Activated T-helper 1 cell treated with anti-CD3 and anti-CD28 coated beads, Interleukin-2, amount 50 U/mL, for 16 hours (primary cell): Measurements from ENCODE around the gene PALM2AKAP2.
"Not testable (repeated sequence)": the region's sequence is repeated elsewhere in the genome, so short reads cannot be mapped to it uniquely, and the experiment has no call there.

ENCODE experiments used
- DNase-seq, 2 donors: peaks; one replicate each; pipeline ENCODE4 v3.0.0-alpha.2; 2020; ENCODE audit warnings: low read depth in 1 of 2, low spot score in 1 of 2

PALM2AKAP2 gene

GRCh38 chr9:109802491-109802890 is 22.5 kb downstream of the PALM2AKAP2 start:
- no peak for DNase-seq

- DNase-seq: no peak
These were observed 25.1 kb downstream of the PALM2AKAP2 start for GRCh38 chr9:109805050-109805449.

DNA sequence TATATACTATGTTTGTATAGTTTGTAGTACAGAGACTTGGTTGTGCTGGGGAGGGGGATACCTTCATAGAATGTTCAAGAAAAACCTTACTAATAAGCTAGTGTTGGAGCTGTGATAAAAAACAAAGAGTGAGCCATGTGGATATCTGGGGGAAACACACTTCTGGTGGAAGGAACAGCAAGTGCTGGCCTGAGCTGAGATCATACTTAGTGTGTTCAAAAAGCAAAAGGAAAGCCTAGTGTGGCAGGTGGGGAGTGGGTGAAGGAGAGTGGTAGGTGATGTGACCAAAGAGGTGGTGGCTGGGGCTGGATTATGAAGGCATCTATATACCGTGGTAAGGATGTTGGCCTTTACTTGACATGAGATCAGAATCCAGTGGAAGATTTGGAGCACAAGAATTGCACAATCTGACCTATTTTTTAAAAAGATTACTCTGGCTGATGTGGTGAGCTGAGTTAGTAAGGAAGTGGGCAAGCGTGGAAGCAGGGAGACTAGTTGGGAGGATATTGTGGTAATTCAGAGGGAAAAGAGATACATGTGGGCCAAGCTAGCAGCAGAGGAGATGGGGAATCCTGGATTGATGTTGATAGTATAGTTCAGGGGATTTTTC is 26.6 kb downstream of the PALM2AKAP2 start:
- no peak for DNase-seq

DNA sequence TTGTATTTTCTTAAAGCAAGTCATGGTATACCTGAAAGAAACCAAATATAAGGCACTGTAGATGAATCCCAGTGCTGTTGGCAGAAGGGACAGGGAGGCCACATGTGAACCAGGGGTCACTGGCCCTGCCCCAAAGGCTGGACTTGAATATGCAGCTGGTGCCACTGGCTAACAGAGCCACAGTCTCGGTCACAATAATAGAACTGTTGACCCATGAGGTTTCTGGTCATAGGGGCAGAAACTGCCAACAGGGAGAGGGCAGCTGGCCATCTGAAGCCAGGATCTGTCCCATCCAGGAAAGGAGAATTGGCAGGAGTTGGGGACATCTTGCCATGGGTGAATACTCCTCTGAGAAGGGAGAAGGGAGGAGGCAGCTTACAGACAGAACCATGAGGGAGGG is 31.9 kb downstream of the PALM2AKAP2 start:
- DNase-seq: no peak

- DNase-seq: no peak
These were observed 32.3 kb downstream of the PALM2AKAP2 start for GRCh38 chr9:109812331-109812730.

DNA sequence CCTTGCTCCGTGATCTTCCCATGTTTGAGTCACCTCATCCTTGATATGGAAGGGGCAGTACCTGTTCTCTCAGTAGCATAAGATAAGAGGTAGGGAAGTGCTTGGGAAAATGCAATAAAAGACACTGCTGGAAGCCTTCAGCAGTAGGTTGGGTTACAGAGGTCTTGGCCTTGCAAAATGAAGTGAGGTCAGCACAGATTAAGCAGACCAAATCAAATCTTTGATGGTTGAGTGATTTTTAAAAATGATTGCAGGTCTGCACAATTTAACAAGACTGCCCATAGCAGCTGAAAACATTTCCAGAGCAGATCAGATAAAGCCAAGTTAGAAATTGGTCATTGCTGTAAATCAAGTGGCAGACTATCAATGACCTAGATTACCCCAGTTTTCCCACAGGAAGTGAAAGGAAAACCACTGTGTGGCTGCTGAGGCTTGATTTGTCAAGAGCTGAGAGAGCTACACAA is 32.9 kb downstream of the PALM2AKAP2 start:
- DNase-seq: no peak

DNA sequence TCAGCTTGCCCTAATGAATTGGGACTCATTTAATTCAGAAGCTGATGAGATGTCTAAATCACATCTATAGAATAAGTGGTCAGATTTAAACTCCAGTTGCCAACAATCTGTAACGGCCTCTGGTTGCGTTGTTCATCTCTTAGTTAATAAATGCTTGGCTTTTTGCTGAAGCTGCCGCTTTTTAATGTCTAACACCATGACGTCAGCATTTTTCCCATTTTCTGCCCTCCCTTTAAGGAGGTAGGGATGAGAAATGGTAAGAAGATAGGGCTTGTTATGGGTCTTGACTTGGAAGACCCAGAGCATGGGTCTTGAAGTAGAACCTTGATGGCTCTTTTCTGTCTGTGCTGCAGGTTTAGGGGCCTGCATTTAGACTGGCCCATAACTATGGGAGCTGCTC is 33.3 kb downstream of the PALM2AKAP2 start:
- no peak for DNase-seq

GRCh38 chr9:109813829-109814228 is 33.8 kb downstream of the PALM2AKAP2 start:
- DNase-seq: no peak

DNA sequence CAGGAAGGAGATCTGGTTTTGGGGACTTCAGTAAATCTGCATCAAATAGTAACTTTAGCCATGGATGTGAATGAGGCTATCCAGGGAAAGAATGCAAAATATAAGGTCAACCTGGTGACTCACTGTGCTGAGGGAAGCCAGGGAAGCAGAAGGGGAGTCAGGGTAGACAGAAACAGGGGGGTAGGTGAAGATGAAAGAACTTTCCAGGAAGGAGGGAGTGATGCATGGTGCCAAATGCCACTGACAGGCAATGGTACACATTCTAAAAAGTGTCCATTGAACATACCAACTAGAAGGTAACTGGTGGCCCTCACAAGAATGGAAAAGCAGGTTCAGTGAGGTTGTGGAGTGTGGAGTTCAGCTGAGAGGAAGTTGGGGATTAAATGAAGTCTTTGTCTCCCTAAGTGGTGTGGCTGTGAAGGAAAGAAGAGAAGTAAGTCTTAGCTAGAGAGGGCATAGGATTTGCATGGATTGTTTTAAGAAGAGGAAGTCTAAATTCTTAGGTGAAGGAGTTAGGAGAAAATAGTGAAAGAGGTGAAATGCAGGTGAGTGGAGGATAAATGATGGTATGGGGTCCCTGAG is 35.5 kb downstream of the PALM2AKAP2 start:
- no peak for DNase-seq

GRCh38 chr9:109816490-109816889 is 36.5 kb downstream of the PALM2AKAP2 start:
- DNase-seq: no peak

DNA sequence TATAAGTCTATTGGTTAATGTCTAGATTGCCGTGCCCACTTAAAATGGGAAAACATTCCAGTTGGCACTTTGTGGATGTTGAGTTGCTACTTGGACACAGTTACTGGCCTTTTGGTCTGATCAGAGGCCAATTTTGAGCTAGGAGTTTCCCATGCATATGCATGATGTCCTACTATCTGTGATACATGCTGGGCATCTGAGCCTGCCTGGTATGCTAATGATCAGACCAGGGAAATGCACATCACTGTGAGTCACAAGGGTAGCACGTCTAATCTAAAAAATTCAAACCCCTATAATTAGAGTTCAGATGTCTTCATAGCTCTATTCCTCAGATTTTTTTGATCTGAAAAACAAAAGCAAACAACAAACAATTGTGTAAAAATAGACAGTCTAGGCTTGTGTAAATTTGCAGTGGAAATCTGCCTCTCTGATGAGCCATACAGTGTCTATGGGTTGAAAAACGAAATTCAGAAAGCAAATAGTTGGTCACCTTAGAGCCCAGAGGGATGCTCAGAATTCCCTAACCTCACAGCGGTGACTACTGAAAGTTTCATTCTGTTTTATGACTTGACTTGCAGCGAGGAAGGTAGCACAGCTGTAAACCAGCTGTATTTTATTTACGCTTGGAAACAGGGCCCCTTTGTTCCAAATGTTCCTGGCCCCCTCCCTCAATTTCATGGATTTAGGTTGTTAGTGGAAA is 37.3 kb downstream of the PALM2AKAP2 start:
- no peak for DNase-seq

DNA sequence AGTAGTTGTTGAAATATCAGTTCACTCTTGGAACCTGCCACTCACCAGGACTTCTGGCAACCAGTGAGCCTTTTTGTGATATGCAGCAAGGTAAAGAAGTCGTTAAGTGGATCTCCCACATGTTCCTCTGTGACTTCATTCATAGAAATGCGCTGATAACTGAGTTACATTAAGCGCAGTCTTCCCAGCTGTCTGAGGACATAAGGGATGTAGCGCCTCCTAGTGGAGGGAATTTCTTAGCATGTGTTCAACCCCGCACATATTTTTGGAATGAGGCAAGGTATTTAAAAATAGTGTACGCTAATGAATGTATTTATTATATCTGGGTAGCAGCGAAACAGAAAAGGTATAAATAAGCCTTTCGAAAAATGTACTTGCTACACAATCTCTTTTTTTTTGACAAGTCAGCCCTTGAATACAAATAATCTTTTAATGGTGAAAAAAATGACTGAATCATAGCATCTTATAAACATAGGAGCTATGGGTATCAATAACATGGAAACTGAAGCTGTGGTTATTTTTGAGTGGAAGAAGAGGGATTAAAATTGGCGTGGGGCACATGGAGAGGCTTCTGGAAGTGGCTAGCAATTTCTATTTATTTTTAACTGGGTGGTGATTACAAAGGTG is 38.0 kb downstream of the PALM2AKAP2 start:
- no peak for DNase-seq

DNA sequence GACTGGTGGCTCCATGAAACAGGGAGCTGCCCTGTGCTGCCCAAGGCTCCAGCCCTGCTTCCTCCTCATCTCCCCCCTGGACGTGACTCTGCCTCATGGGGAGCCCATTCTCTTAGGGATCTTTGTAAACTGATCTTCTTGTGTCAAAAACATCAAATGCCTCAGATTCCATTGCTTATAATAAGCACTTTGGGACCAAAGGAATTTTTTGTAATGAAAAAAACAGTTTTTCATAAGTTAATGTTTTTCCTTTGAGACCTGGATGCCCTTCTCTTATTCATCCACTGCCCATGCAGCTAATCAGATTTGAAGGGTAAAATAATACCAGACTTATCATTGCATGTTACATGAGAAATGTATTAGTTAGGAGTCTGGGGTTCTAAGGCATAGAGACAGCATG is 41.7 kb downstream of the PALM2AKAP2 start:
- DNase-seq: no peak

- DNase-seq: not testable (repeated sequence)
These were observed 45.4 kb downstream of the PALM2AKAP2 start for GRCh38 chr9:109825383-109825782.

DNA sequence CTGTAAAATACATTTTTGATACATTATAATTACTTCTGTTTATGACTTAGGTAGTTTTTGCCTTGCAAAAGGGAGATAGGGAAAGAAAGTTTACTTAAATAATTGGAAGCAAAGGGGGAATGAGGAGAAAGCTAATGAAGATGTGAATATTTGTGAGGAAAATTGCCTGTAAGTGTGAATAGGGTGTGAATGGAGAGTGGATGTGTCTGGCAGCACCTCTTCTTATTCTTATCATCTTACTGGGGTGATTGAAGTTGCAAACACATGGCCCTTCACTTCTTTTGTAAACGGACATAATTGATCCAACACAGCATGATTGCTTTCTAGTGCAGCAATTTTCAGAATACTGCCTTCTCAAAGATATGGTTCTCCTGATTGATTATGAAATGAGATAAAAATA is 46.6 kb downstream of the PALM2AKAP2 start:
- no peak for DNase-seq

- DNase-seq: no peak
These were observed 48.3 kb downstream of the PALM2AKAP2 start for GRCh38 chr9:109828254-109828653.
